ENCODE measurements around the gene ZDHHC14. TPM values are rescaled to one million over a fixed set of nuclear protein-coding genes. Genes with fewer than 3 reads are reported as not detected.

The ZDHHC14 gene
- total and polyA plus RNA-seq, 2 experiments from 2014 or later = 7.5 to 10.1 TPM

DNA sequence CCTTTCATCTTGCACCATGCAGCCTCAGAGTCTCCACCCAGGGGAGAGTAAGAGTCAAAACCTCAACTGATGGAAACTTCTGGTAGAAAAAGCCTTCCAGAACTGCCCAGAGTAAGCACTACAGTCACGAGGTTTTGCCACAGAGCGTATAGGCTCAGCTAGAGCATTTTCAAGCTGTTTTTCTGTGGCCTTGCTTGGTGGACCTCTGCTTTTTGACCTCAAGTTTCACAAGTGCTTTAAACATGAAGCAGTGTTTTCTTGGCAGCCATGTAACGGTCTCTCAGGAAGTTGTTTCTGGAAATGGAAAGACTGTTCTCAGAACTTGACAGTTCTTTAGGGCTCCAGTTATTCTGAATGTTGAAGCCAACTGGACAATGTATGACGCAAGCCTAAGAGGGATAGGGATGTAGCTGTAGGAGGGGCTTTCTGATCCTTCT is 146.5 kb downstream of the ZDHHC14 start:
- TF ChIP-seq, protein P1, sequence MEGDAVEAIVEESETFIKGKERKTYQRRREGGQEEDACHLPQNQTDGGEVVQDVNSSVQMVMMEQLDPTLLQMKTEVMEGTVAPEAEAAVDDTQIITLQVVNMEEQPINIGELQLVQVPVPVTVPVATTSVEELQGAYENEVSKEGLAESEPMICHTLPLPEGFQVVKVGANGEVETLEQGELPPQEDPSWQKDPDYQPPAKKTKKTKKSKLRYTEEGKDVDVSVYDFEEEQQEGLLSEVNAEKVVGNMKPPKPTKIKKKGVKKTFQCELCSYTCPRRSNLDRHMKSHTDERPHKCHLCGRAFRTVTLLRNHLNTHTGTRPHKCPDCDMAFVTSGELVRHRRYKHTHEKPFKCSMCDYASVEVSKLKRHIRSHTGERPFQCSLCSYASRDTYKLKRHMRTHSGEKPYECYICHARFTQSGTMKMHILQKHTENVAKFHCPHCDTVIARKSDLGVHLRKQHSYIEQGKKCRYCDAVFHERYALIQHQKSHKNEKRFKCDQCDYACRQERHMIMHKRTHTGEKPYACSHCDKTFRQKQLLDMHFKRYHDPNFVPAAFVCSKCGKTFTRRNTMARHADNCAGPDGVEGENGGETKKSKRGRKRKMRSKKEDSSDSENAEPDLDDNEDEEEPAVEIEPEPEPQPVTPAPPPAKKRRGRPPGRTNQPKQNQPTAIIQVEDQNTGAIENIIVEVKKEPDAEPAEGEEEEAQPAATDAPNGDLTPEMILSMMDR (IDR thresholded peaks at IDR 0.05; ENCODE audit: low read depth, low read length) = no peak
- no peak overlapping the region for H3K27ac ChIP-seq
- no peak overlapping the region for H3K4me3 ChIP-seq
- H3K9me3 ChIP-seq (ENCODE audit: low read depth) = no peaks in the 10 kb centered on the region
- DNase-seq (ENCODE audit: low read depth in 1 of 2, low spot score in 1 of 2) = peak in 1 of 2 donors; percentile 87
- no peaks in the 10 kb centered on the region for H3K27me3 ChIP-seq
- no peaks in the 10 kb centered on the region for H3K36me3 ChIP-seq
- no peaks in the 10 kb centered on the region for H3K4me1 ChIP-seq (ENCODE audit: low read depth)

DNA sequence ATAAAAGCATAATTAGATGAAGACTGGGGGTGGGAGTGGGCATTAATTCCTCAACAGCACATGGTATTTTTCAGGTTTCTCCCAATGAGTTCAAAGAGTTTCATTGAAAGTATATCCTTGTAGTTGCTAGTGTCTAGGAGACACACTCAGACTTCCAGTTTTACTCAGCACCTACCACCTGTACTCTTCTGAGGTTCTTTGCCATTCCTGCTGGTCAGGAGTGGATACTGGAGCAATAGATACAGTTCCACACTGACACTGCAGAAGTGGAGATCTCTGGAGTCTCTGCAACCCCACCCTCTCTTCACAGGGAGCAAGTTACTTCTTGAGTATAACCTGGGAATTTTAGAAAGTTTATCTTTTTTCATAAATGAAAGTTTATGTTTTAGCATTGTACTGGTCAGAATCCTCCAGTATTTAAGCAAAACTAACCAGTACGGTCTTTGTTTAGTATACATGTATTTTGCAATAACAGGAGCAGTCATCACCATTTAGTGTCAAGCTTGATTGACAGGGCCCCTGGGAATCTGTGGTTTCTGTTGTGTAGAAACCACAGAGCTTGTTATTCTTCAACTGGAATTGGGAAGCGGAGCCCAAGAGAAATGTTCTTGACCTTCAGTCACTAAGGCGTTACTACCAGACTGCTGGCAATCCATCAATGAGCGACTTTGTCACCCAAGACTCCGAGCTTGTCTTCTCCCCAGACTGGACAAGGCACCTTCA is 148.1 kb downstream of the ZDHHC14 start:
- TF ChIP-seq, protein P1 (IDR thresholded peaks at IDR 0.05; ENCODE audit: low read depth, low read length) = no peak
- H3K4me3 ChIP-seq = no peak overlapping the region

DNA sequence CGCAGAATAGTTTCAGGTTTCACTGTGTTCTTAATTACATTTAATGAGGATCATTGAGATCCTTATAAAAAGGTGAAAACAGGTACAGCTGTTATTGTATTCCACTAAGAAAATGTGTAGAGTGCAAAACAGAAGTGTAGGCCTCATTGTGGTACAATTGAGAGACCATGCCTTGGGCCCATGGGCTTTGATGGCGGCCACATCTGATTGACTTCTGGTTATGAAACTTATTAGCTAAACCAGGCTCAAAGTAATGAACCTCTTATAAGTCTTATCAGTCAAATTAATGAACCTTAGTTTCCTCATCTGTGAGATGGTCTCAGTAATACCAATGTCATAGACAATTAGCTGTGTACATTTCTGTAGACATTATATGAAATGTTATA is 148.7 kb downstream of the ZDHHC14 start:
- H3K4me3 ChIP-seq = no peak overlapping the region
- no peaks in the 10 kb centered on the region for H3K4me1 ChIP-seq (ENCODE audit: low read depth)
- H3K36me3 ChIP-seq = no peaks in the 10 kb centered on the region
- TF ChIP-seq, protein P1 (IDR thresholded peaks at IDR 0.05; ENCODE audit: low read depth, low read length) = no peak
- no peak for DNase-seq (ENCODE audit: low read depth in 1 of 2, low spot score in 1 of 2)
- no peak overlapping the region for H3K27ac ChIP-seq
- H3K9me3 ChIP-seq (ENCODE audit: low read depth) = no peaks in the 10 kb centered on the region
- H3K27me3 ChIP-seq = no peaks in the 10 kb centered on the region

More for the DNA sequence above, 148.1 kb downstream of the ZDHHC14 start:
- Histone ChIP-seq H3K27me3 (no peaks in the 10 kb centered on the region), H3K36me3 (no peaks in the 10 kb centered on the region), H3K27ac (no peak overlapping the region), H3K9me3 (ENCODE audit: low read depth) (no peaks in the 10 kb centered on the region), H3K4me1 (ENCODE audit: low read depth) (no peaks in the 10 kb centered on the region)
- peak in 1 of 2 donors; percentile 53 for DNase-seq (ENCODE audit: low read depth in 1 of 2, low spot score in 1 of 2)

DNA sequence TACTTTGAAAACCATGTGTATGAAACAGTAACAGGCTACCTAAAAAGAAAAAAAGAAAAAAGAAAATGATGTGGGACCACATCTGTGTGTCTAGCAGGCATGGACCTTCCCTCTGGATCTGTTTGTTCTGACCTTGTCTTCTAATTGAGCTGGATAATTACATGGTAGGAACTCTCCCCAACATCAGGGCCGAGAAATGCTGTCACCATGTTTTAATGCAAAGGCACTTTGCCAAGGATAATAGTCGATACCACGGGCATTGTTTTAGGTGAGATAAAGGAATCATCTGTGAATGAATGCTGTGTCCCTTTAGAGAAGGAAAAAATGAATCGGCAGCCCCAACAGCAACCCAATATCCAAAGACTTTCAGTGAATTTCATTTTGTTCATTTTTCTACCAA is 149.1 kb downstream of the ZDHHC14 start:
- Histone ChIP-seq H3K4me1 (ENCODE audit: low read depth) (no peaks in the 10 kb centered on the region), H3K36me3 (no peaks in the 10 kb centered on the region)

DNA sequence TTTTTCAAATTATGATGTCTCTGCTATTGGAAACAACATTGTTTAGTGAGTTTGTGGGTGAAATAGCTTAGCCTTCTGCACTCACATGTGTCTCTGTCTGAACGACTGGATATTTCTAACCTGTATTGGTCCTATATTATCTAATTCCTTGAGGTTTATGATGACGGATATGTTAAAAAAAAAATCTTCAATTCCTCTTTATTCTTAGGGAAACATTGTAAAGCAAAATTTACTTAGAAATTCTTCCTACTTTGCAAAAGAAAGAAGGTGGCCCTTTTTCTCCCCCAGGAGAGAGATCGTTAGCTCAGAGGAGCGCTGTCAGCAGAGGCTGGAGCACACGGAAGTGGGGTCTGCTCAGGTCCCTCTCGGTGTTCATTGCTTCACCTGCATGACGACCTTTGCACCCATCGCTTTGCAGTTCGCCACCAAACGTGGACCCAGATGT is 149.8 kb downstream of the ZDHHC14 start:
- no peak for DNase-seq (ENCODE audit: low read depth in 1 of 2, low spot score in 1 of 2)
- H3K4me1 ChIP-seq (ENCODE audit: low read depth) = no peaks in the 10 kb centered on the region
- no peaks in the 10 kb centered on the region for H3K27me3 ChIP-seq
- TF ChIP-seq, protein P1 (IDR thresholded peaks at IDR 0.05; ENCODE audit: low read depth, low read length) = no peak
- no peak overlapping the region for H3K4me3 ChIP-seq
- no peak overlapping the region for H3K27ac ChIP-seq
- no peaks in the 10 kb centered on the region for H3K36me3 ChIP-seq
- no peaks in the 10 kb centered on the region for H3K9me3 ChIP-seq (ENCODE audit: low read depth)

More for the DNA sequence above, 149.1 kb downstream of the ZDHHC14 start:
- no peaks in the 10 kb centered on the region for H3K27me3 ChIP-seq
- H3K9me3 ChIP-seq (ENCODE audit: low read depth) = no peaks in the 10 kb centered on the region
- no peak overlapping the region for H3K4me3 ChIP-seq
- TF ChIP-seq, protein P1 (IDR thresholded peaks at IDR 0.05; ENCODE audit: low read depth, low read length) = no peak
- peak in 1 of 2 donors; percentile 18 for DNase-seq (ENCODE audit: low read depth in 1 of 2, low spot score in 1 of 2)
- H3K27ac ChIP-seq = no peak overlapping the region
